CD14-positive monocyte (primary cell): ENCODE measurements around the gene RPP21. TPM values are rescaled to one million over a fixed set of nuclear protein-coding genes. Genes with fewer than 3 reads are reported as not detected.

Experiments
- DNase-seq, 3 donors: peaks; one replicate each; pipeline ENCODE4 v3.0.0-alpha.2; 2011 to 2022
- H2AFZ ChIP-seq: 2 replicates; pipeline ENCODE4 v1.6.0; 2012; ENCODE audit warnings: mild to moderate bottlenecking, low read depth, low read length, inconsistent platforms; ENCODE audit not compliant: insufficient read depth, poor library complexity, severe bottlenecking
- H3K27ac ChIP-seq, 2 donors: 1 replicate in 1 of 2; 2 replicates in 1 of 2; pipeline ENCODE4 v1.5.1; 2012 to 2013; ENCODE audit warnings: low read length in 2 of 2, control low read depth in 1 of 2, inconsistent platforms in 1 of 2, low read depth in 1 of 2, mild to moderate bottlenecking in 1 of 2
- H3K27me3 ChIP-seq, 2 donors: one replicate each; pipeline versions ENCODE4 v1.6.0 to v1.6.1; 2011 to 2013; ENCODE audit warnings: low read length in 2 of 2; ENCODE audit not compliant: control insufficient read depth in 2 of 2, insufficient read depth in 2 of 2
- H3K36me3 ChIP-seq, 2 donors: replicated peaks in 1 of 2; 1 replicate in 1 of 2; 2 replicates in 1 of 2; pipeline versions ENCODE4 v1.5.1 to v1.6.1; 2012 to 2013; ENCODE audit warnings: low read length in 2 of 2, control low read depth in 1 of 2, inconsistent platforms in 1 of 2, mild to moderate bottlenecking in 1 of 2; ENCODE audit not compliant: insufficient read depth in 2 of 2, control insufficient read depth in 1 of 2
- H3K4me1 ChIP-seq, 2 donors: 1 replicate in 1 of 2; 2 replicates in 1 of 2; pipeline versions ENCODE4 v1.5.1 to v1.6.1; 2012 to 2013; ENCODE audit warnings: low read length in 2 of 2, control low read depth in 1 of 2, inconsistent platforms in 1 of 2, mild to moderate bottlenecking in 1 of 2, moderate library complexity in 1 of 2; ENCODE audit not compliant: insufficient read depth in 2 of 2, control insufficient read depth in 1 of 2
- H3K4me2 ChIP-seq: replicated peaks from 2 replicates; pipeline ENCODE3; 2012; ENCODE audit warnings: low read length, moderate library complexity, mild to moderate bottlenecking; ENCODE audit not compliant: poor library complexity, severe bottlenecking; ENCODE audit errors: extremely low read depth
- H3K4me3 ChIP-seq, 3 experiments: fragments of 200-600 bp in 1 of 3; sonication (generic) in 1 of 3; replicated peaks in 1 of 3; 1 replicate in 2 of 3; 2 replicates in 1 of 3; pipeline ENCODE4 v1.5.1; 2011 to 2013; ENCODE audit warnings: low read length in 3 of 3, mild to moderate bottlenecking in 3 of 3, control low read depth in 2 of 3, low read depth in 2 of 3, inconsistent platforms in 1 of 3, moderate library complexity in 1 of 3
- H3K79me2 ChIP-seq: 2 replicates; pipeline ENCODE4 v1.6.0; 2012; ENCODE audit warnings: mild to moderate bottlenecking, control low read depth, inconsistent platforms, low read length, moderate library complexity; ENCODE audit not compliant: insufficient read depth
- H3K9ac ChIP-seq: 2 replicates; pipeline ENCODE4 v1.6.0; 2017; ENCODE audit warnings: low read length, mild to moderate bottlenecking; ENCODE audit not compliant: insufficient read depth, poor library complexity, severe bottlenecking
- H3K9me3 ChIP-seq, 2 donors: replicated peaks in 1 of 2; 1 replicate in 1 of 2; 2 replicates in 1 of 2; pipeline versions ENCODE4 v1.5.1 to v1.6.1; 2012 to 2013; ENCODE audit warnings: low read length in 2 of 2, control low read depth in 1 of 2; ENCODE audit not compliant: control insufficient read depth in 1 of 2, insufficient read depth in 1 of 2
- H4K20me1 ChIP-seq: 2 replicates; pipeline ENCODE4 v1.6.0; 2012; ENCODE audit warnings: mild to moderate bottlenecking, low read length, control low read depth, moderate library complexity; ENCODE audit not compliant: insufficient read depth
- H3K27ac Mint-ChIP-seq, 7 donors: one replicate each; pipeline ENCODE4 v1.8.0; 2020; ENCODE audit warnings: mild to moderate bottlenecking in 7 of 7, mixed read lengths in 7 of 7, moderate library complexity in 6 of 7, inconsistent platforms in 2 of 7
- H3K27me3 Mint-ChIP-seq, 3 donors: one replicate each; pipeline ENCODE4 v1.8.0; 2021 to 2022; ENCODE audit warnings: low read depth in 3 of 3, mild to moderate bottlenecking in 3 of 3, mixed read lengths in 3 of 3, moderate library complexity in 3 of 3, inconsistent platforms in 1 of 3
- H3K36me3 Mint-ChIP-seq, 2 donors: one replicate each; pipeline ENCODE4 v1.8.0; 2020; ENCODE audit warnings: mixed read lengths in 2 of 2, inconsistent platforms in 1 of 2, mild to moderate bottlenecking in 1 of 2
- H3K4me1 Mint-ChIP-seq: one replicate; pipeline ENCODE4 v1.8.0; 2020; ENCODE audit warnings: mild to moderate bottlenecking, mixed read lengths
- H3K4me3 Mint-ChIP-seq, 2 donors: one replicate each; pipeline ENCODE4 v1.8.0; 2020; ENCODE audit warnings: mild to moderate bottlenecking in 2 of 2, mixed read lengths in 2 of 2, moderate library complexity in 1 of 2
- H3K9me3 Mint-ChIP-seq, 7 donors: one replicate each; pipeline ENCODE4 v1.8.0; 2020 to 2022; ENCODE audit warnings: mixed read lengths in 7 of 7, mild to moderate bottlenecking in 6 of 7, moderate library complexity in 6 of 7, inconsistent platforms in 2 of 7
- WGBS: methylation state at CpG from one replicate; pipeline ENCODE4 v1.1.5; 2013; ENCODE audit warnings: missing lambda C conversion rate; ENCODE audit not compliant: insufficient coverage; 5-methylcytosine and 5-hydroxymethylcytosine counted together
- intact Hi-C, 2 donors: fragments of 100-400 bp; cut with micrococcal nuclease; formaldehyde crosslinking; loops; one replicate each; pipeline versions ENCODE4 v1.15.0 to v1.15.1; 2023
- polyA plus RNA-seq, 3 donors: library from polyadenylated mRNA; depleted of rRNA in 1 of 3; unstranded in 2 of 3; stranded (reverse) in 1 of 3; fragments of 300-500 nt in 2 of 3; fragments of >200 nt in 1 of 3; fragmentation: Illumina TruSeq in 2 of 3; gene quantifications; 1 replicate in 2 of 3; 2 replicates in 1 of 3; pipeline ENCODE4 v1.2.3, GENCODE V29; 2012 to 2021
- TF ChIP-seq, protein P1 (sequence below): fragments of 200-600 bp; IDR thresholded peaks from one replicate; pipeline ENCODE4 v1.8.0; 2022; ENCODE audit warnings: antibody characterized with exemption, mild to moderate bottlenecking

The RPP21 gene
- polyA plus RNA-seq, 3 donors, result 59.2 to 63.6 (median 59.5) TPM

GRCh38 chr6:30321692-30322388 lies 23.1 kb upstream of the RPP21 start:
- WGBS, result 100% methylated on average over 2 of the region's 6 CpGs
- no peak overlapping the region for H3K4me3 Mint-ChIP-seq
- Histone ChIP-seq H3K9ac (no peak overlapping the region), H3K4me2 (no peak overlapping the region), H3K27me3 (no peaks in the 10 kb centered on the region), H3K4me1 (peaks cover 13 to 17% of the 10 kb centered on the region in 2 donors), H4K20me1 (peaks cover 76% of the 10 kb centered on the region), H2AFZ (no peak overlapping the region), H3K4me3 (no peak overlapping the region), H3K9me3 (no peaks in the 10 kb centered on the region), H3K79me2 (peaks cover 90% of the 10 kb centered on the region), H3K36me3 (peaks cover 0 to 22% of the 10 kb centered on the region in 2 donors), H3K27ac (no peak overlapping the region)
- no peak overlapping the region for H3K27ac Mint-ChIP-seq
- H3K27me3 Mint-ChIP-seq, result no peaks in the 10 kb centered on the region
- TF ChIP-seq, protein P1, sequence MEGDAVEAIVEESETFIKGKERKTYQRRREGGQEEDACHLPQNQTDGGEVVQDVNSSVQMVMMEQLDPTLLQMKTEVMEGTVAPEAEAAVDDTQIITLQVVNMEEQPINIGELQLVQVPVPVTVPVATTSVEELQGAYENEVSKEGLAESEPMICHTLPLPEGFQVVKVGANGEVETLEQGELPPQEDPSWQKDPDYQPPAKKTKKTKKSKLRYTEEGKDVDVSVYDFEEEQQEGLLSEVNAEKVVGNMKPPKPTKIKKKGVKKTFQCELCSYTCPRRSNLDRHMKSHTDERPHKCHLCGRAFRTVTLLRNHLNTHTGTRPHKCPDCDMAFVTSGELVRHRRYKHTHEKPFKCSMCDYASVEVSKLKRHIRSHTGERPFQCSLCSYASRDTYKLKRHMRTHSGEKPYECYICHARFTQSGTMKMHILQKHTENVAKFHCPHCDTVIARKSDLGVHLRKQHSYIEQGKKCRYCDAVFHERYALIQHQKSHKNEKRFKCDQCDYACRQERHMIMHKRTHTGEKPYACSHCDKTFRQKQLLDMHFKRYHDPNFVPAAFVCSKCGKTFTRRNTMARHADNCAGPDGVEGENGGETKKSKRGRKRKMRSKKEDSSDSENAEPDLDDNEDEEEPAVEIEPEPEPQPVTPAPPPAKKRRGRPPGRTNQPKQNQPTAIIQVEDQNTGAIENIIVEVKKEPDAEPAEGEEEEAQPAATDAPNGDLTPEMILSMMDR, result no peak
- H3K9me3 Mint-ChIP-seq, result no peaks in the 10 kb centered on the region
- H3K36me3 Mint-ChIP-seq, result peaks cover 18 to 25% of the 10 kb centered on the region in 2 donors
- peaks cover 53% of the 10 kb centered on the region for H3K4me1 Mint-ChIP-seq
- no peak for DNase-seq
- intact Hi-C loops, result loop anchor here in 1 of 2 donors (10.0 kb wide), 1 partner anchor 257 kb away; the partner anchor contains the start of genes POLR1H and PPP1R11

DNA sequence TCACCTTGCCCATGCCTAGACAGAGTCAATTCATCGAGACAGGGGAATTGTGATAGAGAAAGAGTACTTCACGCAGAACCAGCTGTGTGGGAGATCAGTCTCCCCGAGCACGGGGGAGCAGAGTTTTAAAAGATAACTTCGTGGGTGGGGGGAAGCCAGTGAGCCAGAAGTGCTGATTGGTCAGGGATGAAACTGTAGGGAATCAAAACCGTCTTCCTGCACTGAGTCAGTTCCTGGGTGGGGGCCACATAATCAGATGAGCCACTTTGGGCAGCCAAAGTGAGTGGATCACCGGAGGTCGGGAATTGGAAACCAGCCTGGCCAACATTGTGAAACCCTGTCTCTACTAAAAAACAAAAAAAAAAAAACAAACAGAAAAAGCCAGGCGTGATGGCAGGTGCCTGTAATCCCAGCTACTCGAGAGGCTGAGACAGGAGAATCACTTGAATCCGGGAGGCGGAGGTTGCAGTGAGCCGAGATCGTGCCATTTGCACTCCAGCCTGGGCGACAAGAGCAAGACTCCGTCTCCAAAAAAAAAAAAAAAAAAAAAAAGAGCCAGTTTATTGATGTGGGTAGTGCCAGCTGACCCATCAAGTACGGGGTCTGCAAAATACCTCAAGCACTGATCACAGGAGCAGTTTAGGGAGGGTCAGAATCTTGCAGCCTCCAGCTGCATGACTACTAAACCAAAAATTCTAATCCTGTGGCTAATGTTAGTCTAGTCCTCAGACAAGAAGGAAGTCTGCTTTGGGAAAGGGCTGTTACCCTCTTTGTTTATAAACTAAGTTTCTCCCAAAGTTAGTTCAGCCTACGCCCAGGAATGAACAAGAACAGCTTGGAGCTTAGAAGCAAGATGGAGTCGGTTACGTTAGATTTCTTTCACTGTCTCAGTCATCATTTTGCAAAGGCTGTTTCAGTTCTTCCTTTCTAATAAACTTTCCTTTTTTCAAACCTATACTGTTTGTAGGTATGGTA lies 22.1 kb upstream of the RPP21 start:
- Mint-ChIP-seq H3K9me3 (no peaks in the 10 kb centered on the region), H3K27me3 (no peaks in the 10 kb centered on the region), H3K4me1 (peaks cover 58% of the 10 kb centered on the region), H3K4me3 (no peak overlapping the region), H3K27ac (peak overlapping the region in 2 of 7 donors; percentile 8 to 24), H3K36me3 (peaks cover 14 to 25% of the 10 kb centered on the region in 2 donors)
- intact Hi-C loops, result loop anchor here in 1 of 2 donors (10.0 kb wide), 1 partner anchor 258 kb away; the partner anchor contains the start of genes POLR1H and PPP1R11
- Histone ChIP-seq H3K4me2 (no peak overlapping the region), H3K4me1 (peaks cover 20 to 26% of the 10 kb centered on the region in 2 donors), H3K27me3 (no peaks in the 10 kb centered on the region), H3K79me2 (peaks cover 83% of the 10 kb centered on the region), H3K4me3 (no peak overlapping the region), H4K20me1 (peaks cover 66% of the 10 kb centered on the region), H3K9me3 (no peaks in the 10 kb centered on the region), H3K36me3 (peaks cover 0 to 16% of the 10 kb centered on the region in 2 donors), H2AFZ (no peak overlapping the region), H3K9ac (no peak overlapping the region), H3K27ac (no peak overlapping the region)
- TF ChIP-seq, protein P1, result no peak
- WGBS, result 94% methylated on average over 9 of the region's 20 CpGs
- DNase-seq, result no peak
